ENCODE results near the gene ZNF385C. TPM values are rescaled to one million over a fixed set of nuclear protein-coding genes. Genes with fewer than 3 reads are reported as not detected.
A peak's percentile ranks its signal among the peaks of the same experiment; 100 is the strongest.

Gene ZNF385C
- total and polyA plus RNA-seq, 2 donors (not counting 1 experiment from before 2014, with no cell fraction given), result 0.33 to 1.1 TPM

- Histone ChIP-seq H3K4me1 (ENCODE audit: control insufficient read depth in 2 of 2, insufficient read depth in 2 of 2, low read length in 2 of 2) (peaks cover 13 to 14% of the 10 kb centered on the region in 2 donors), H3K4me2 (replicated peaks; ENCODE audit: low read depth, low read length, poor library complexity, severe bottlenecking) (no peak overlapping the region), H3K27ac (ENCODE audit: low read length in 2 of 2) (peak overlapping the region; percentile 4 to 40), H3K27me3 (replicated peaks in 1 of 4; ENCODE audit: control extremely low read depth in 1 of 4, control insufficient read depth in 3 of 4, insufficient read depth in 4 of 4, low read length in 3 of 4) (no peaks in the 10 kb centered on the region), H3K4me3 (ENCODE audit: control extremely low read depth in 1 of 5, extremely low read depth in 1 of 5, insufficient read depth in 1 of 5, low read depth in 2 of 5, low read length in 4 of 5) (no peak overlapping the region), H3K79me2 (ENCODE audit: control insufficient read depth, insufficient read depth, low read length) (peaks cover 16% of the 10 kb centered on the region), H4K20me1 (ENCODE audit: control insufficient read depth, insufficient read depth, low read length, poor library complexity, severe bottlenecking) (peaks cover 21% of the 10 kb centered on the region), H2AFZ (ENCODE audit: insufficient read depth, low read depth, low read length, poor library complexity, severe bottlenecking) (no peak overlapping the region), H3K9me3 (ENCODE audit: control extremely low read depth in 1 of 3, control insufficient read depth in 2 of 3, insufficient read depth in 1 of 3, low read length in 2 of 3) (no peaks in the 10 kb centered on the region), H3K36me3 (replicated peaks in 1 of 2; ENCODE audit: control extremely low read depth in 1 of 2, control insufficient read depth in 1 of 2, extremely low read depth in 1 of 2, insufficient read depth in 2 of 2, low read length in 1 of 2) (peaks cover 0 to 49% of the 10 kb centered on the region in 2 experiments), H3K9ac (ENCODE audit: low read length) (no peak overlapping the region)
- TF ChIP-seq CTCF (IDR thresholded peaks at IDR 0.05) (no peak), EZH2 (IDR thresholded peaks at IDR 0.05; ENCODE audit: borderline replicate concordance, insufficient read depth, low read depth, low read length, poor library complexity, severe bottlenecking) (no peak)
- Mint-ChIP-seq H3K27ac (peak overlapping the region; percentile 51), H3K4me1 (peaks cover 18% of the 10 kb centered on the region), H3K9me3 (ENCODE audit: insufficient read depth) (no peaks in the 10 kb centered on the region), H3K27me3 (no peaks in the 10 kb centered on the region), H3K4me3 (no peak overlapping the region)
- ATAC-seq (ENCODE audit: low read depth), result no peak
- WGBS (ENCODE audit: insufficient coverage), result 76% methylated on average over 2 of the region's 3 CpGs
- ChIA-PET CTCF (no interaction called here), POLR2A (no interaction called here)
- DNase-seq, result no peak
- intact Hi-C loops (cut with micrococcal nuclease), result no loop called here
Measured at GRCh38 chr17:42126836-42127235, 28.6 kb upstream of the ZNF385C start.

GRCh38 chr17:42125565-42125964, 27.3 kb upstream of the ZNF385C start:
- Histone ChIP-seq H3K4me2 (replicated peaks; ENCODE audit: low read depth, low read length, poor library complexity, severe bottlenecking) (no peak overlapping the region), H3K9me3 (ENCODE audit: control extremely low read depth in 1 of 3, control insufficient read depth in 2 of 3, insufficient read depth in 1 of 3, low read length in 2 of 3) (no peaks in the 10 kb centered on the region), H3K27ac (ENCODE audit: low read length in 2 of 2) (no peak overlapping the region), H2AFZ (ENCODE audit: insufficient read depth, low read depth, low read length, poor library complexity, severe bottlenecking) (no peak overlapping the region), H3K9ac (ENCODE audit: low read length) (no peak overlapping the region), H3K27me3 (replicated peaks in 1 of 4; ENCODE audit: control extremely low read depth in 1 of 4, control insufficient read depth in 3 of 4, insufficient read depth in 4 of 4, low read length in 3 of 4) (no peaks in the 10 kb centered on the region), H4K20me1 (ENCODE audit: control insufficient read depth, insufficient read depth, low read length, poor library complexity, severe bottlenecking) (peaks cover 11% of the 10 kb centered on the region), H3K79me2 (ENCODE audit: control insufficient read depth, insufficient read depth, low read length) (peaks cover 4% of the 10 kb centered on the region), H3K4me1 (ENCODE audit: control insufficient read depth in 2 of 2, insufficient read depth in 2 of 2, low read length in 2 of 2) (peaks cover 5 to 8% of the 10 kb centered on the region in 2 donors), H3K4me3 (ENCODE audit: control extremely low read depth in 1 of 5, extremely low read depth in 1 of 5, insufficient read depth in 1 of 5, low read depth in 2 of 5, low read length in 4 of 5) (no peak overlapping the region), H3K36me3 (replicated peaks in 1 of 2; ENCODE audit: control extremely low read depth in 1 of 2, control insufficient read depth in 1 of 2, extremely low read depth in 1 of 2, insufficient read depth in 2 of 2, low read length in 1 of 2) (peaks cover 0 to 45% of the 10 kb centered on the region in 2 experiments)
- no peak for DNase-seq
- Mint-ChIP-seq H3K27me3 (no peaks in the 10 kb centered on the region), H3K4me3 (no peak overlapping the region), H3K4me1 (peaks cover 12% of the 10 kb centered on the region), H3K9me3 (ENCODE audit: insufficient read depth) (no peaks in the 10 kb centered on the region), H3K27ac (no peak overlapping the region)
- CTCF ChIA-PET, result interaction anchor here (0.9 kb wide), 1 partner anchor 24 kb away, joined by 3 read pairs; no protein-coding TSS in a partner anchor
- 97% methylated on average over 9 of the region's 12 CpGs for WGBS (ENCODE audit: insufficient coverage)
- TF ChIP-seq EZH2 (IDR thresholded peaks at IDR 0.05; ENCODE audit: borderline replicate concordance, insufficient read depth, low read depth, low read length, poor library complexity, severe bottlenecking) (no peak), CTCF (IDR thresholded peaks at IDR 0.05) (no peak)
- ATAC-seq (ENCODE audit: low read depth), result no peak
- POLR2A ChIA-PET, result no interaction called here
- intact Hi-C loops (cut with micrococcal nuclease), result no loop called here

All from B cell (primary cell).